GM06990 (cell line): Measurements from ENCODE around the gene DCANP1.

Experiments used
- DNase-seq: peaks from one replicate; pipeline ENCODE4 v3.0.0-alpha.2; 2011; ENCODE audit not compliant: insufficient read length; ENCODE audit errors: extremely low read depth
- H3K27me3 ChIP-seq: replicated peaks from 2 replicates; pipeline ENCODE4 v1.6.0; 2011; ENCODE audit warnings: low read length; ENCODE audit not compliant: control insufficient read depth, insufficient read depth
- H3K36me3 ChIP-seq: 2 replicates; pipeline ENCODE4 v1.5.1; 2011; ENCODE audit warnings: low read length; ENCODE audit not compliant: control insufficient read depth, insufficient read depth
- H3K4me3 ChIP-seq: replicated peaks from 2 replicates; pipeline ENCODE4 v1.5.1; 2011; ENCODE audit warnings: low read depth, mild to moderate bottlenecking, control low read depth, low read length
- TF ChIP-seq, protein P1 (sequence below): IDR thresholded peaks from 2 replicates; pipeline ENCODE4 v1.5.1; 2011; ENCODE audit warnings: low read length, control low read depth, mild to moderate bottlenecking, inconsistent platforms; ENCODE audit not compliant: insufficient read depth, poor library complexity, severe bottlenecking

DCANP1 gene

DNA sequence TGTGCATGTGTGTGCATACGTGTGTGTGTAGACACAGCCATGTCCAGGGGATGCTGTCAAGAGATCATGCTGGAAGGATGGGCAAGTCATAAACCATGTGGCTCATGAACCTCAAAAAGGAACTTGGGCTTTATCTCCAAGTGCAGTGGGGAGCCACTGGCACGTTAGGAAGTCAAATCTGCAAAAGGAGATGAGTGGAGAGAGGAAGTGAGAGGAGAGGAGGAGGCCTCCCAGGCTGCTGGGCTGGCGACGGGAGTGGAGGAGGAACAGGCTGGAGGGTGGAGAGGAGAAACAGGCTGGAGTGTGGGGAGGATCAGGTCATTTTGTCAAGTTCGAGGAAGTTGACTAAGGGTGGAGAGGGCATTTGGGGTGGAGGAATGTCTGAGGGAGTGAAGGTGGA, 34.2 kb upstream of the DCANP1 start:
- Histone ChIP-seq H3K36me3 (no peaks in the 10 kb centered on the region), H3K27me3 (peaks cover 1% of the 10 kb centered on the region), H3K4me3 (no peak overlapping the region)
- TF ChIP-seq, protein P1, sequence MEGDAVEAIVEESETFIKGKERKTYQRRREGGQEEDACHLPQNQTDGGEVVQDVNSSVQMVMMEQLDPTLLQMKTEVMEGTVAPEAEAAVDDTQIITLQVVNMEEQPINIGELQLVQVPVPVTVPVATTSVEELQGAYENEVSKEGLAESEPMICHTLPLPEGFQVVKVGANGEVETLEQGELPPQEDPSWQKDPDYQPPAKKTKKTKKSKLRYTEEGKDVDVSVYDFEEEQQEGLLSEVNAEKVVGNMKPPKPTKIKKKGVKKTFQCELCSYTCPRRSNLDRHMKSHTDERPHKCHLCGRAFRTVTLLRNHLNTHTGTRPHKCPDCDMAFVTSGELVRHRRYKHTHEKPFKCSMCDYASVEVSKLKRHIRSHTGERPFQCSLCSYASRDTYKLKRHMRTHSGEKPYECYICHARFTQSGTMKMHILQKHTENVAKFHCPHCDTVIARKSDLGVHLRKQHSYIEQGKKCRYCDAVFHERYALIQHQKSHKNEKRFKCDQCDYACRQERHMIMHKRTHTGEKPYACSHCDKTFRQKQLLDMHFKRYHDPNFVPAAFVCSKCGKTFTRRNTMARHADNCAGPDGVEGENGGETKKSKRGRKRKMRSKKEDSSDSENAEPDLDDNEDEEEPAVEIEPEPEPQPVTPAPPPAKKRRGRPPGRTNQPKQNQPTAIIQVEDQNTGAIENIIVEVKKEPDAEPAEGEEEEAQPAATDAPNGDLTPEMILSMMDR = no peak
- DNase-seq = no peak

DNA sequence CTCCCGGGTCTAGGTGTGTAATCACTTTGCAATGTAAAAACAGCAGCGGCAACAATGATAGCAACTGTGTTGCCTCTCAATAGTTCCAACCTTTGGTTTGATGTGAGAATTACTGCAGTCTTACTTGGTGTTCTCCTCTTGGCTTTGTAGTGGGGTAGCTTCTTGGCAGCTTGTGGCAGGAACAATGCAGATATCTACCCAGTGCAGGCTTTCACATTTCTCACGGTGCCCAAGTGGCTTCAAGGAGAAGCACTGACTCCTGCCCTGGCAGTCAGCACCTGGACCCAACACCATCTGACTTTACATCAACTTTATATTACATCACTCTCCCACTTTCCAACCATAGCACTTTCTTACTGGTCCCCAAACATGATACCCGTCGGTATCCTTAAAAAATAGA, 33.4 kb upstream of the DCANP1 start:
- Histone ChIP-seq H3K4me3 (no peak overlapping the region), H3K27me3 (no peaks in the 10 kb centered on the region; the same call in 1 of the 2 replicates), H3K36me3 (no peaks in the 10 kb centered on the region)
- TF ChIP-seq, protein P1 = no peak
- no peak for DNase-seq

DNA sequence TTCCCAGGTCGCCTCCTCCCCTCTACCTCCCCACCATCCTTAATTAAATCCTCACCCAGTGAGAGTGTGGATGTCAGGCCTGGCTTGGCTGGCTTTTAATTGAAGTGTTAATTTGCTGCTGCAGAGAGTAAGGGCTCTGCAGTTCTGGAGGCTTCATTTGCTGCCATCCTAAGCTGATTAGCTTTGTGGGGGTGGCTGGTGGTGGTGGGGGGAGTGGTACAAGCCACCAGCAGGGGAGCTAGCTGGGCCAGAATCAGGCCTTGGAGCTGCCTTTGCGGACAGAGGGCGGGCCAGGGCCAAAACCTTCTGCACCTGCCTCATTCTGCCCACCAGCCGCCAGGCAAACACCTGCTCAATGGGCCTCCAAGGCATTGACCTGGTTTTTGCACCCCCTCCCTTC, 31.8 kb upstream of the DCANP1 start:
- no peaks in the 10 kb centered on the region; the same call in 1 of the 2 replicates for H3K27me3 ChIP-seq
- DNase-seq = no peak

DNA sequence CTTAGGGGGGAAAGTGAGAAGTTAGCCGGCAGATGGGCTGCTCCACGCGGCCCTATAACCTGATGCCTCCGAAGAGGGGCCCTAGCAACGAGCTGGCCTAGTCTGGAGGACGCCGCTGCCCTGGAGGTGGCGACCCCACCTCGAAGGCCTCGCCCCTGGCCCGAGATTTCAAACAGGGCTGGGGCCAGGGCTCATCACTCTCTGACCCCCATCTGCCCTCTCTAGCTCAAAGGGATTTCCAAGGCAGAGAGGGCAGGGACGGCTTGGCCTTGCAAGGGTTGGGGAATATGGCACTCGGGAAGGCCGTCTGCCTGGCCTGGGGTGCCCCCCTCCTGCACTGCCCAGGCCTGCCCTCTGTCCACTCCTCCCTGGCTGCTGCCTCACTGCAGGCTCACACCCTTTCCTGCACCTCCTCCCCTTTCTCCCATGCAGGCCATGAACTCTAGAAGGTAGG, 30.5 kb upstream of the DCANP1 start:
- no peaks in the 10 kb centered on the region for H3K36me3 ChIP-seq
- no peak overlapping the region for H3K4me3 ChIP-seq
- DNase-seq = no peak
- TF ChIP-seq, protein P1 = no peak
- no peaks in the 10 kb centered on the region; the same call in 1 of the 2 replicates for H3K27me3 ChIP-seq

More for the DNA sequence above, 31.8 kb upstream of the DCANP1 start:
- TF ChIP-seq, protein P1 = no peak
- no peak overlapping the region for H3K4me3 ChIP-seq
- no peaks in the 10 kb centered on the region for H3K36me3 ChIP-seq

DNA sequence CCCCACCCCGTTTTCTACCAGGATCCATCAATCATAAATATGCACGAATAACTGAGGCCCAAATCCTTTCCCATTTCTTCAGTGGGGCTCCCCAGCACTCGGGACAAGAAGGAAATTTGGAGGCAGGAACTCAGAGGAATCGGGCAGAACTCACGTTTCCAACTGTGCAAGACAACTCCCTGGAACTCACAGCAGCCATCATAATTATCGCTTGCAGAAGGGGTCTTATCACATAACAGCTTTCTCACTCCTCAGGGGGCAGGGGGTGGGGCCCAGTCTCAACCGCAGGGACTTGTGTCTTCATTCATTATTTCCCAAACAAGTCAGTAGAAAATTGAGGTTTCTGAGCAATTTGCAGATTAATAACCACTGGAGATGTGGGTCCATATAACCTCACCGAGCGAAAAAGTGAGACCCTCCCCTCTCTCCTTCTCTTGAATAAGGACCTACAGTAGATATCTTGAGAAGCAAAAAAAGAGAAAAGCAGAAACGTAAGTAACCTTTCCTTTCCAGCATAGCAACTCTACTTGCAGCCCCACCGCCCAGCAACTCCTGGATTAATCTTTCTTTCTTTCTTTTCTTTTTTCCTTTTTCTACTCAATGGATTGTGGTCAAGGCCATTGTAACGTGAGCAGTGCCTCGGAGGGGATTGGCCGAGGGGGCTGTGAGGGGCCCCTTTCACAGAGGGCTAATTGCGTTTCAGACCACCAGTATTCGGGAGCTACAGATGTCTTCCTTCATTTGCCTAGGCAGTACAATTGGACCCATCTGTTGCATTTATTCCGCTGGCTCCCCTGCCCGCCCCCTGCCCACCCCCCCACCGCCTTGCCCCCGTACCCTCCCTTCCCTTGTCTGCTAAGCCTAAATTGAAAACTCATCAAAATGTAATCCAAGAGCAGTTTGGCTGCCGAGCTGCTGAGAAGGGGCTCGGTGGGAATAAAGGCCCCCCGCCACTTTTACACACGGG, 29.8 kb upstream of the DCANP1 start:
- no peaks in the 10 kb centered on the region for H3K36me3 ChIP-seq
- no peak overlapping the region for H3K4me3 ChIP-seq
- DNase-seq = no peak
- TF ChIP-seq, protein P1 = no peak
- H3K27me3 ChIP-seq = peaks cover 2% of the 10 kb centered on the region
